Measurements from ENCODE around the gene SORL1.
"Not testable (repeated sequence)": the region's sequence is repeated elsewhere in the genome, so short reads cannot be mapped to it uniquely, and the experiment has no call there.

SORL1 gene

GRCh38 chr11:121552154-121552553 lies 100.0 kb downstream of the SORL1 start:
- no peak overlapping the region for H3K4me3 ChIP-seq
- no peak overlapping the region for H3K27ac ChIP-seq

DNA sequence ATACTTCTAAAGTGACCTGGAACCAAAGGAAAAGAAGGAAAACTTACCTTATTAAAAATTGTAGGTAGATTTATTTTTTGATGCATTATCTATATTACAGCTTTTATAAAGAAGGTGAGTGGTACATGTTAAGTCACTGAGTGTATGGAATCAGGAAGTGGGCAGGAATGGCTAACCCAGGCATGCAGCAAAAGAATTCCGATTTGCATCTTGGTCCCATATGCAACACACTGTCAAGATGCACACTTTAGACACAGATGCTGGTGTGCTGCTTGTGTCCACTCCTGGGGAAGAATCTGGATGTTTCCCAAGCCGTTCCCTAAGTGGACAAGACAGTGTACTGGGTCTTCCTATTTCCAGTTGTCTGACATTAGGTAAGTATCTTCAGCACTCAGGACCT lies 100.5 kb downstream of the SORL1 start:
- H3K27ac ChIP-seq: no peak overlapping the region
- no peak overlapping the region for H3K4me3 ChIP-seq

DNA sequence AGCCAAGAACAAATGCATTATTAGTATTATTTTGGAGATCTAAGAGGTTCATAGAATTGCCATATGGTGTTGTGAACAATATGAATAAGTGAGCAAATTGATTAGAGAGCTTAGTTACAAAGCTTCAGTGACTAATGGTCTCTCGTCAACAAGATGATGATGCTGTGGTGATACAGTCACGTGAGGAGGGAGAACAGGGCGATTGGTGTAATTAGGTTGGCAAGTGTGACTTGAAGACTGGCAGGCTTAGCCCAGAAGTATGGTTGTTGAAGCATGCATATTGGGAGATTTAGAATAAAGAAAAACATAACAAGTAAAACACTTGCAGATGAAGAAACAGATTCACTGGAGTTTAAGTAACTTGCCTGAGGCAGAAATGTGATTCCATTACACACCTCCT lies 101.3 kb downstream of the SORL1 start:
- no peak overlapping the region for H3K27ac ChIP-seq
- H3K4me3 ChIP-seq: no peak overlapping the region

GRCh38 chr11:121553806-121554205 lies 101.7 kb downstream of the SORL1 start:
- H3K27ac ChIP-seq: no peak overlapping the region
- H3K4me3 ChIP-seq: no peak overlapping the region

DNA sequence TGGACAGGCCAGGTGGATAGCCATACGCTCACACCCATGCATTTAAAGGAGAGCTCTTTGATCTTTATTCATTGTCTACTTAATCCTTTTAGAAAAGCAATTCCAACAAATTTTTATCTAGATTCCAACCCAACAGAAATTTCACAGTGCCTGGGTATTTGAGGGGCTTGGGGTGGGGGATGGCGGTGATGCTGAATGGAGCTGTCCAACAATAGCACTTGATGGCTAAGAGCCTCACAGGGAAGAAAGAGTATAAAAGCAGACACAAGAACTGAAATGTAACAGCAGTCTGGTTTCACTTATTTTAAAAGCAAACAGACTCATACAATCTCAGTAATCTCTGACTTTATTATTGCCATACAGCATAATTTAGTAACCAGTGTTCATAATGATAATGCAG lies 102.4 kb downstream of the SORL1 start:
- no peak overlapping the region for H3K27ac ChIP-seq
- H3K4me3 ChIP-seq: no peak overlapping the region

DNA sequence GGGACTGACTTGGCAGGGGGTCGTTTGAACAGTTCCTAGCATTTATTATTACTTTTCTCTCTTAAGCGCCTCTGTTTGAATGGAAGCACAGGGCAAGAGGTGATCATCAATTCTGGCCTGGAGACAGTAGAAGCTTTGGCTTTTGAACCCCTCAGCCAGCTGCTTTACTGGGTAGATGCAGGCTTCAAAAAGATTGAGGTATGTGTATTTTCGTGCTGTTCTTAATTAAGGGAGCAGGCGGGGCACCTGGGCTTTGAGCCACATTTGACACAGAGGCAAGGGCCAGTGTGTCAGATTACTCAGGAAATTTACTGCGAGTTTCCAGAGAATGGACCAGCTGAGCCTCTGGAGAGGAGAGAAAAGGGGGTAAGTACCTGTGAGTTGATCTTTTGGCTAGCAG lies 103.0 kb downstream of the SORL1 start:
- Histone ChIP-seq H3K27ac (no peak overlapping the region), H3K4me3 (no peak overlapping the region)

- Histone ChIP-seq H3K27ac (no peak overlapping the region), H3K4me3 (no peak overlapping the region)
These were observed 104.8 kb downstream of the SORL1 start for GRCh38 chr11:121556937-121557336.

GRCh38 chr11:121557348-121557747 lies 105.2 kb downstream of the SORL1 start:
- Histone ChIP-seq H3K4me3 (no peak overlapping the region), H3K27ac (no peak overlapping the region)

DNA sequence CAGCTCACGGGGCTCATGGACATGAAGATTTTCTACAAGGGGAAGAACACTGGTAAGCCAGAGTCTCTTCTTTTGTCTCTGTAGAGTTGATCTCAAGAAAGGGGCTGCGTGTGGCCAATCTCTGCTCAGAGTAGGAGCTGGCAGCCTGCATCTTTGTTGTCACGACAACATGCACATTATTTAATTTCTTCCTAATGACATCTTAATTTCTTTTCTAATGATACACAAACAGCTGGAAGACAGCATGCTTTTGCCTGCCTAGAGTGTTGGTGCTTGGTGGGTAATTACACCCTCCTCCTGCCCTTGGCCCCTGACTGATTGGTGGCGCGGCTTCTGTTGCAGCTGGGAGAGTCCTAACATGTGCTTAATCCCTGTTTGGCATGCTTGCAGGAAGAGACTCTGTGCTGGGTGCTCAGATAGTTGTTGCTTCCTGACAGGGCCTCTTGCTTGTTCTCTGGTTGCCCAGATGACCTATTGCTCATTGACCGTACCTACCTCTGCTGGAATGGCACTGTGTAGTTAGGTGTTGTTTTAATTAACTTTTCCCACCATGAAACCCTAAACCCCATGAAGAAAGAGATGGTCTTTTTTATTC lies 107.6 kb downstream of the SORL1 start:
- Histone ChIP-seq H3K27ac (no peak overlapping the region), H3K4me3 (no peak overlapping the region)

DNA sequence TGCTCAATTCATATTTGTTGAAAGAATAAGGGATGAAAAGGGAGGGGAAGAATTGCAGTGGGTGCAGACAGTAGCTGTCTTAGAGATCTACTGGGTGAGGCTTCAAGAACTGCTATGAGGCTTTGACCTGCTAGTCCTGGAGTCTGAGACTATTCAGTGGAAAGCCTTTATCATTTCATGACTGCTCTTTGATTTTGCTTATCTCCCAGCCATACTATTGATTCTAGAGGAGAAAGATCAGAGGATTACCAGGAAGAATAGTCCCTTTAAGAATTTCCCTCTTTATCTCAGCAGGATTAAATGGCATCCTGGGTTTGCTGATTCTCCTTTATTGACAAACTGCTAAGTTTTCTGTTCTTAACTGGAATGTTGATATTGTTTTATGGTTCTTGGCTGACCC lies 108.1 kb downstream of the SORL1 start:
- Histone ChIP-seq H3K27ac (no peak overlapping the region), H3K4me3 (no peak overlapping the region)

- H3K27ac ChIP-seq: no peak overlapping the region
- no peak overlapping the region for H3K4me3 ChIP-seq
These were observed 109.1 kb downstream of the SORL1 start for GRCh38 chr11:121561240-121561639.

DNA sequence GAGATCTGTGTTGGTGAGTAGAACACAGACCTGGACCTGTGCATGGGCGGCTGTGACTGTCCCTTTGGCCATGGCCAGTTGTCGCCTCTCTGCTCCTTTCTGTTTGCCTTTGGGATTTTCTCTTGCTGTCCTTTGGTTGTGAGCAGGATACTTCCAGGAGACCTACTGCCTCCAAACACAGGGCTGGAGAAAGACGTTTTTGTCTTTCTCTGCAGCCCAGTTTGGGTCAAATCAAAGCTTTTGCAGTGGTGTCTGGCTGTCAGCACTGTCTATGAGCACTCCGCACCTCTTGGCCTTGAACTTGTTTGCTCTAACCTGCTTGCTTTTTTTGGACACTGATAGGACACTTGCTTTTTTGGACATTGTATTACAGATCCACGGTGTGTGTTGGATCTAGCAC lies 109.6 kb downstream of the SORL1 start:
- H3K4me3 ChIP-seq: no peak overlapping the region
- no peak overlapping the region for H3K27ac ChIP-seq

DNA sequence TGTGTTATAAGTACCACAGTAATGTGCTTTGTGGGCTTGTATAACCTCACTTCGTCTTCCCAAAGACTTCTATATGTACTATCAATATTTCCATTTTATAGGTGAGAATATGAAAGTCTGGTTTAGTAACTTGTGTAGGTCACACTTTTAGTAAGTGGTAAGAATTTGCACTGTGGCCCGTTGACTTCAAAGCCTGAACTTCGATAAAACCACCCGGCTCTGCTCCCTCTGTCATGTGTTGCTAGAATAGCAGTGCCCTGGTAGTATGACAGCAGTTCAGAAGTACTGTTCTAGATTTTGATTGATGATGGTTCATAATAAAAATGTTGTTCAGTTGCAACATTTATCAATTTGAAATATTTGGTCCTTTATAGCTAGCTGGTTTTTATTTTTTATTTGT lies 110.9 kb downstream of the SORL1 start:
- no peak overlapping the region for H3K4me3 ChIP-seq

DNA sequence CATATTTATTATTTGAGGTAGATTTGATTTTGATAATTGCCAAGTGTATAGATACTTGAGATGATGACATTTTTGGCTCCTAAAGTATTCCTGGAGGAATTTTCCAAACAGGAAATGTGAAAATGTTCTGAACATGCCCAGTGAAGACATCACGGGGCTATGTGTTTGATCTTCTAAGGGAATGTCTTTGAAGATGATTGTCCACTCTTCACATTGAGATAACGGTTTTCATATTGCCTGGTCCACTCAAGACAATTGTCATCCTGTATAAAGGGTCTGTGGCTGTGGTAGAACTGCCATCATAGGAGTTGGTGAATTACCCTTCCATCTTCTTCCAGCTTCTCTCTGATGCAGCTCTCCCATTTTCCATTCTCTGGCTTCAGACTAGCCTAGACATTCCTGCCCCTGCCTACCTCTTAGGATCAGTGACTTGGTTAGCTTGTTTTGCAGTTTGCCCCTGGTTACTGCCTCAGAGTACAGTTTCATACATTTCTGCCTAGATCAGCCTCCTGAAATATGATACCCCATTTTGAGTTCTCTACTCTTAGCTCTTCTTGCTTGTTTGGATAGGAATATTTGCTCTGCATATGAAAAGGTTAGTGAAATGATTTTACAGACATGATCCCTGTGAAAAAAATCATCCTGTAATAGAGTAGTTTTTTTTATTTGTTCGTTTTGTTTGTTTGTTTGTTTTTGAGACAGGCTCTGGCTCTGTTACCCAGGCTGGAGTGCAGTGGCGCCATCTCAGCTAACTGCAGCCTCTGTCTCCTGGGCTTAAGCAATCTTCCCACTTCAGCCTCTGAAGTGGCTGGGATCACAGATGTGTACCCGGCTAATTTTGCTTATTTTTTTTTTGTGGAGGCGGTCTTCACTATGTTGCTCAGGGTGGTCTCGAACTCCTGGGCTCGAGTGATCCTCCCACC lies 112.0 kb downstream of the SORL1 start:
- Histone ChIP-seq H3K27ac (no peak overlapping the region), H3K4me3 (no peak overlapping the region)

More for the DNA sequence above, 110.9 kb downstream of the SORL1 start:
- no peak overlapping the region for H3K27ac ChIP-seq

DNA sequence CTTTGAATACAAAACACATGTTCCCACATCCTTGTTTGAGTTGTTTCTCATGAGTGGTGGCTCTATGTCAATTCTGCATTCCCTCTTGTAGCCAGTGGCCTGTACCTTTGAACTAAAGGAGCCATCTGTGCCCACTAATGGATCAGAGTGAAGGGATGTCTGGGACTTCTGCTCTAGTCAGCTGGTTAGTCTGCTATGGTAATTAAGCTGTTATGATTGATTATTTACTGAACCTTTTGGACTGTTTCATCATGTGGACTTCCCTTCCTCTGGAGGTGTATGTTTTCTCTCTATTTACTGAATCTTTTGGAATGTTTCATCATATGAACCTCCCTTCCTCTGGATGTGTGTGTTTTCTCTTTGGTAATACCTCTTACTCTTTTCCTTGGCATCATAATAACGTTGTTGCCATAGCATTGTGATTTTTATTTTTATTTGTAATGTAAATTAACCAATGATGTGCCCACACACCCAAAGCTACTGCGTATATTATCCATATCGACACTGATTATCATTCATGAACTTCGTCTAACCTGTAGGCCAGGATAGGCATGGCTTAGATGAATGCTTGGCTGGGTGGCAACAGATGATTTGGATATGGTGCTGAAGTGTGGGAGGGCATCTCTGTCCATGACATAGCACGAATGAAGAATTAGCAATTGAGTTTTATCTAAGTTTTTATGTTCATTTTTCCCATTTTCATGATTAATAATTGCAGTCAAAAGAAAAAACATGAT lies 113.0 kb downstream of the SORL1 start:
- no peak overlapping the region for H3K27ac ChIP-seq
- H3K4me3 ChIP-seq: no peak overlapping the region

DNA sequence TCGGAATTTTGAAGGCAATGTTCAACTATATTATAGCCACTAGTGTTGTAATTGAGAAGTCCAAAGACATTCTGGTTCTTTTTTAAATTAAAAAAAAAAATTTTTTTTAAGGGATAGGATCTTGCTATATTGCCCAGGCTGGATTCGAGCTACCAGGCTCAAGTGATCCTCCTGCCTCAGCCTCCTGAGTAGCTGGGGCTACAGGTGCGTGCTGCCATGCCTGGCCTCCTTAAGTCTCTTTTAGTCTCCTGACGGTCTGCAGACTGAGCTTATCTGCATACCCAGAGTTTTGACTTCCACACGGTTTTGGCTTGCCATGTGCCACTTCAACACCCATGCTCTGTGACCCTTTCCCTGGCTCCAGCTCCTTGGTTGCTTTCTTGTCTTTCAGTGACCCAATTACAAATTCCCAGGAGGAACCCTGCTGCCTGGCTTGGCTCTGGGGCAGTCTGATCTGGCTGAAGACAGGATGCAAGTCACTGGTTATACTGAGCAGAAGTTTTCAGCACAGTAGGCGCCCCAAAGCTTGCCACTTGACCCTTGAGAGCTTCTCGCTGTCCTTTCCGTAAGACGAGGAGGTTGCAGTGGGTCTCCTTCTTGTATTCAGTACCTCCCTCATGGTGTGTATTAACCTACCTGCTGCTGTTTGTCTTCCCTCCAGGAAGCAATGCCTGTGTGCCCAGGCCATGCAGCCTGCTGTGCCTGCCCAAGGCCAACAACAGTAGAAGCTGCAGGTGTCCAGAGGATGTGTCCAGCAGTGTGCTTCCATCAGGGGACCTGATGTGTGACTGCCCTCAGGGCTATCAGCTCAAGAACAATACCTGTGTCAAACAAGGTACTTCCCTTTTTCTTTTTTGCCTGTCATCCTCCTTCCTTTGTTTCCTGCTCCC lies 114.4 kb downstream of the SORL1 start:
- Histone ChIP-seq H3K27ac (no peak overlapping the region), H3K4me3 (no peak overlapping the region)

- no peak overlapping the region for H3K27ac ChIP-seq
- no peak overlapping the region for H3K4me3 ChIP-seq
These were observed 115.9 kb downstream of the SORL1 start for GRCh38 chr11:121567995-121568394.

- not testable (repeated sequence) for H3K4me3 ChIP-seq, H3K27ac ChIP-seq
These were observed 117.5 kb downstream of the SORL1 start for GRCh38 chr11:121569332-121570299.

DNA sequence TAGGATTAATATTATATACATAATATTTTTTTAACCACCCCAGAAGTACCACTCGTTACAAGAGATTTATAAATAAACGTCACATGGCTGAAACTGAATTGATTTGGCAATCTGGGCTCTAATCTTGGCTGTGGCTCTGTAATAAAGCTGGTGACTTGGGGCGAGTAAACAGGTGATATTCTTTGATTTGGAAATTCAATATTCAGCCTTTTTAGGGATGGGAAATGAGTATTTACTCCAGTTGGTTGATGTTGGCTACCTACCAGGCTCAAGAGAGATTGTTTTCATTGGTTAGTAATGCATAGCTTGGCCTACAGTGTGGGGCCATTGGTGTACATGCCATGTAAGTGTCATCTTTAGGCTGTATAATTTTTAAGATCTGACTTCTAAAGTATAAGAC lies 118.3 kb downstream of the SORL1 start:
- H3K4me3 ChIP-seq: no peak overlapping the region
- H3K27ac ChIP-seq: no peak overlapping the region

Measured in skin epidermis (tissue), 12 donors.